ENCODE data around the gene LOXL1. TPM values are rescaled to one million over a fixed set of nuclear protein-coding genes. Genes with fewer than 3 reads are reported as not detected.
"Not testable (repeated sequence)": the region's sequence is repeated elsewhere in the genome, so short reads cannot be mapped to it uniquely, and the experiment has no call there.

LOXL1 gene
- total RNA-seq, 1 experiment from 2014 or later, result 4.9 TPM

DNA sequence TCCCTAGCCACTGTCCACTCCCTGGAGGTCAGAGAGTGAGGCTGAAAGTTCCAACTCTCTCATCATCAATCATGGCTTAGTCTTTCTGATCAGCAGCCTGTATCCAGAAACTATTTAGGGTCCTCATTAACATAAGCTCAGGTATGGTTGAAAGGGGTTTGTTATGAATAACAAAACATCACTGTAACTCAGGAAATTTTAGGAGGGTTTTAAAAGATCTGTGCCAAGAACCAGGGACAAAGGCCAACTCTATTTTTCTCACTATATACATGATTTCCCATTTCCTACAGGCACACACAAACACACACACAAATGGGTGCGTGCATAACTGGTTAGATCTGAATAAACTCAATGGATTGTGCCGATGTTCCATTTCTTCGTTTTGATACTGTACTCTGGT lies 42.2 kb downstream of the LOXL1 start:
- no TSS peak for BruUV-seq (replicated peaks)
- DNase-seq (ENCODE audit: unreplicated experiment), result no peak
- no peak overlapping the region for H3K4me3 Mint-ChIP-seq (ENCODE audit: unreplicated experiment)
- H3K27ac Mint-ChIP-seq (ENCODE audit: low read depth, unreplicated experiment), result no peak overlapping the region
- TF ChIP-seq, protein P1, sequence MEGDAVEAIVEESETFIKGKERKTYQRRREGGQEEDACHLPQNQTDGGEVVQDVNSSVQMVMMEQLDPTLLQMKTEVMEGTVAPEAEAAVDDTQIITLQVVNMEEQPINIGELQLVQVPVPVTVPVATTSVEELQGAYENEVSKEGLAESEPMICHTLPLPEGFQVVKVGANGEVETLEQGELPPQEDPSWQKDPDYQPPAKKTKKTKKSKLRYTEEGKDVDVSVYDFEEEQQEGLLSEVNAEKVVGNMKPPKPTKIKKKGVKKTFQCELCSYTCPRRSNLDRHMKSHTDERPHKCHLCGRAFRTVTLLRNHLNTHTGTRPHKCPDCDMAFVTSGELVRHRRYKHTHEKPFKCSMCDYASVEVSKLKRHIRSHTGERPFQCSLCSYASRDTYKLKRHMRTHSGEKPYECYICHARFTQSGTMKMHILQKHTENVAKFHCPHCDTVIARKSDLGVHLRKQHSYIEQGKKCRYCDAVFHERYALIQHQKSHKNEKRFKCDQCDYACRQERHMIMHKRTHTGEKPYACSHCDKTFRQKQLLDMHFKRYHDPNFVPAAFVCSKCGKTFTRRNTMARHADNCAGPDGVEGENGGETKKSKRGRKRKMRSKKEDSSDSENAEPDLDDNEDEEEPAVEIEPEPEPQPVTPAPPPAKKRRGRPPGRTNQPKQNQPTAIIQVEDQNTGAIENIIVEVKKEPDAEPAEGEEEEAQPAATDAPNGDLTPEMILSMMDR (IDR thresholded peaks at IDR 0.05; ENCODE audit: unreplicated experiment), result no peak
- ChIA-PET CTCF (no interaction called here), POLR2A (interaction anchor here (0.7 kb wide), 1 partner anchor 339 kb away, joined by 4 read pairs; no protein-coding TSS in a partner anchor)
- H3K36me3 Mint-ChIP-seq (ENCODE audit: insufficient read depth, unreplicated experiment), result no peaks in the 10 kb centered on the region
- intact Hi-C loops (cut with micrococcal nuclease), result no loop called here
- no peaks in the 10 kb centered on the region for H3K27me3 Mint-ChIP-seq (ENCODE audit: insufficient read depth, unreplicated experiment)
- H3K9me3 Mint-ChIP-seq (ENCODE audit: unreplicated experiment), result no peaks in the 10 kb centered on the region
- peaks cover 6% of the 10 kb centered on the region for H3K4me1 Mint-ChIP-seq (ENCODE audit: insufficient read depth, unreplicated experiment)

DNA sequence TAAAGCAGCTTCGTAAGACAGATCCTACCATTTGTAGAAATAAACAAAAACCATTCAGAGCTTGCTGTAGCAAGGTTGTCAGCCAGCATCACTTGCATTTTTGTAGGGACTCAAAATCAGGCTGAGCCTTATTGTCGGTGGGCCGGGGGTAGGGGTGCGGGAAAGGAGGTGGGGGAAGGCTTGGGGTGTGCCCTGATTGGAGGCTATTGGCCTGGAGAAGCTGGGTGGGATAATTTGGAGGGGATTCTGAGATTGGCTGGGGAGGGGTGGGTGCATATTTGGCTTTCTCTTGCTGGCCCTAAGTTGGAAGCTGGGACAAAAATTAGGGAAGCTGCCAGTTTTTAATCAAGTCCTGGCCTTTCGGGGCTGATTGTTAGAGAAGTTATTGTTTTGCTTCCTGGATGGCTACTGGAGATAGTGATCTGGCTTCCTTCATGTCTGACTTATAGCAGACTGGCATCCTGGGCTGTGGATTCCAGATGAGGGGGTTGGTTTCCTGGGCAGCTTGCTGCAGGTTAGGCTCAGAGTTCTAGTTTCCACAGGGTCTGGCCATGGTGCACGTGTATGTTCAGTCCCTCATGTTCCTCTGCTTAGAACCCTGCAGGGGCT lies 43.0 kb downstream of the LOXL1 start:
- DNase-seq (ENCODE audit: unreplicated experiment), result no peak
- H3K9me3 Mint-ChIP-seq (ENCODE audit: unreplicated experiment), result no peaks in the 10 kb centered on the region
- intact Hi-C loops (cut with micrococcal nuclease), result no loop called here
- TF ChIP-seq, protein P1 (IDR thresholded peaks at IDR 0.05; ENCODE audit: unreplicated experiment), result no peak
- H3K27ac Mint-ChIP-seq (ENCODE audit: low read depth, unreplicated experiment), result no peak overlapping the region
- ChIA-PET POLR2A (no interaction called here), CTCF (interaction anchor here (1.5 to 1.6 kb wide), 3 partner anchors 23 to 351 kb away, joined by 3 to 11 read pairs (median 5); partner anchors contain the start of gene TBC1D21)
- BruUV-seq (replicated peaks), result no TSS peak
- H3K36me3 Mint-ChIP-seq (ENCODE audit: insufficient read depth, unreplicated experiment), result no peaks in the 10 kb centered on the region
- H3K27me3 Mint-ChIP-seq (ENCODE audit: insufficient read depth, unreplicated experiment), result no peaks in the 10 kb centered on the region
- no peak overlapping the region for H3K4me3 Mint-ChIP-seq (ENCODE audit: unreplicated experiment)
- peaks cover 6% of the 10 kb centered on the region for H3K4me1 Mint-ChIP-seq (ENCODE audit: insufficient read depth, unreplicated experiment)

DNA sequence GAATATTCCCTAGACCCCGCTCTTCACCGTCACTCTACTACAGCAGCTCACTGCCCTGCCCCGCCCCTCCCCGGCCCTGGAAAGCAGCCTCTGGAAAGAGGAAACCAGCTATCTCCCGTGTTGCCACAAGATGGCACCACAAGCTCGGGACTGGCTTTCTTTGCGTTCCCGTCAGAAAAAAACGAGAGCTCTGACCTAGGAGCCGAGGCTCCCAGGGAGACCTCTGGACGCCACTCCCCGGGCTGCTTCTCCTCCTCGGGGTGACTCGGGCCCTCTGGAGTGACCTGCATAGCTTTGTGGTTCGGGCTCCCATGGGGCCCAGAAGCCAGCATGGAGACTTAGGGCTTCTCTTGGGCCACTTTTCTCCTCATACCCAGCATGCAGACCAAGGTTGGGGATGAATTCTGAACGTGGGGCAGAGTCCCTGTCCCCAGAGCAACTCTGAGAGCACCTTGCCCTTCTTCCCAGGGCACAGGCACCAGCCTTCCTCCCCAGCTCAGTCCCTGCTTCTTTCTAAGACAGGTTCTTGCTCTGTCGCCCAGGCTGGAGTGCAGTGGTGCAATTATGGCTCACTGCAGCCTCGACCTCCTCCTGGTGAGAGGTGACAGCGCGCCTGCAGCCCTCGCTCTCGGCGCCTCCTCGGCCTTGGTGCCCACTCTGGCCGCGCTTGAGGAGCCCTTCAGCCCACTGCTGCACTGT lies 46.9 kb downstream of the LOXL1 start:
- peak; percentile 90 for DNase-seq (ENCODE audit: unreplicated experiment)
- H3K4me1 Mint-ChIP-seq (ENCODE audit: insufficient read depth, unreplicated experiment), result peaks cover 12% of the 10 kb centered on the region
- CTCF ChIA-PET, result interaction anchor here (0.6 to 8.4 kb wide), 35 partner anchors 8 to 350 kb away, joined by 3 to 102 read pairs (median 6); partner anchors contain the start of gene PML
- H3K27ac Mint-ChIP-seq (ENCODE audit: low read depth, unreplicated experiment), result no peak overlapping the region
- peaks cover 7% of the 10 kb centered on the region for H3K36me3 Mint-ChIP-seq (ENCODE audit: insufficient read depth, unreplicated experiment)
- no peaks in the 10 kb centered on the region for H3K27me3 Mint-ChIP-seq (ENCODE audit: insufficient read depth, unreplicated experiment)
- intact Hi-C loops (cut with micrococcal nuclease), result loop anchor here (1.0 to 5.0 kb wide), 6 partner anchors 9 to 349 kb away; no protein-coding TSS in a partner anchor
- no TSS peak for BruUV-seq (replicated peaks)
- H3K9me3 Mint-ChIP-seq (ENCODE audit: unreplicated experiment), result no peaks in the 10 kb centered on the region
- POLR2A ChIA-PET, result interaction anchor here (0.6 to 3.0 kb wide), 9 partner anchors 9 to 349 kb away, joined by 3 to 27 read pairs (median 5); partner anchors contain the start of genes PML and STOML1
- no peak overlapping the region for H3K4me3 Mint-ChIP-seq (ENCODE audit: unreplicated experiment)
- TF ChIP-seq, protein P1 (IDR thresholded peaks at IDR 0.05; ENCODE audit: unreplicated experiment), result peak; percentile 89

DNA sequence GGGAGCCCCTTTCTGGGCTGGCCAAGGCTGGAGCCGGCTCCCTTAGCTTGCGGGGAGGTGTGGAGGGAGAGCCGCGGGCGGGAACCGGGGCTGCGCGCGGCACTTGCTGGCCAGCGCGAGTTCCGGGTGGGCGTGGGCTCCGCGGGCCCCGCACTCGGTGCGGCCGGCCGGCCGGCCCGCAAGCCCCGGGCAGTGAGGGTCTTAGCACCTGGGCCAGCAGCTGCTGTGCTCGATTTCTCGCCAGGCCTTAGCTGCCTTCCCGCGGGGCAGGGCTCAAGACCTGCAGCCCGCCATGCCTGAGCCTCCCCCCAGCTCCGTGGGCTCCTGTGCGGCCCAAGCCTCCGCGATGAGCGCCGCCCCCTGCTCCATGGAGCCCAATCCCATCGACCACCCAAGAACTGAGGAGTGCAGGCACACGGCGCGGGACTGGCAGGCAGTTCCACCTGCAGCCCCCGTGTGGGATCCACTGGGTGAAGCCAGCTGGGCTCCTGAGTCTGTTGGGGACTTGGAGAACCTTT lies 47.5 kb downstream of the LOXL1 start:
- POLR2A ChIA-PET, result interaction anchor here (1.0 to 3.0 kb wide), 3 partner anchors 9 to 24 kb away, joined by 3 to 21 read pairs (median 3); no protein-coding TSS in a partner anchor
- not testable (repeated sequence) for DNase-seq (ENCODE audit: unreplicated experiment); H3K36me3 Mint-ChIP-seq (ENCODE audit: insufficient read depth, unreplicated experiment); H3K27me3 Mint-ChIP-seq (ENCODE audit: insufficient read depth, unreplicated experiment); H3K9me3 Mint-ChIP-seq (ENCODE audit: unreplicated experiment); H3K27ac Mint-ChIP-seq (ENCODE audit: low read depth, unreplicated experiment); BruUV-seq (replicated peaks); H3K4me3 Mint-ChIP-seq (ENCODE audit: unreplicated experiment)
- intact Hi-C loops (cut with micrococcal nuclease), result loop anchor here (1.0 to 5.0 kb wide), 6 partner anchors 9 to 349 kb away; no protein-coding TSS in a partner anchor
- CTCF ChIA-PET, result interaction anchor here (0.7 to 8.4 kb wide), 32 partner anchors 8 to 350 kb away, joined by 3 to 102 read pairs (median 6); partner anchors contain the start of gene PML
- peaks cover 12% of the 10 kb centered on the region for H3K4me1 Mint-ChIP-seq (ENCODE audit: insufficient read depth, unreplicated experiment)

DNA sequence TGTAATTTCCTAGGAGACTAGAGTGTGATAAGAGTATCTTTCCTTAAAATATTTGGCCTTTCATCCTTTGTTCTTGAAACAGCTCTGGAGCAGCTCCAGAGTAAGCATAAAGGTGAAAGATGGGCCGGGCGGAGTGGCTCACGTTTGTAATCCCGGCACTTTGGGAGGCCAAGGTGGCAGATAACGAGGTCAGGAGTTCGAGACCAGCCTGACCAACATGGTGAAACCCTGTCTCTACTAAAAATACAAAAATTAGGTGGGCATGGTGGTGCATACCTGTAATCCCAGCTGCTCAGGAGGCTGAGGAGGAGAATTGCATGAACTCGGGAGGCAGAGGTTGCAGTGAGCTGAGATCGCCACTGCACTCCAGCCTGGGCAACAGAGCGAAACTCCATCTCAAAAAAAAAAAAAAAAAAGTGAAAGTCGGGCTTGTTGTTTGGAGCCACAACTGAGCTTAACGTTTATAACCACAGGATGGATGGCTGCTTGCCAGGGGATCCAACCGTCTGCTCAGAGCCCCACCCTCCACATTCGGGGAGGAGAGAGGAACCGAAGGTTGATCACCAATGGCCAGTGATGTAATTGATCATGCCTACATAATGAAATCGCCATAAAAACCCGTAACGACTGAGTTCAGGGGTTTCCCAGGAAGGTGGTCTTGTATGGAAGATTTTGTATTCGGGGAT lies 49.3 kb downstream of the LOXL1 start:
- H3K36me3 Mint-ChIP-seq (ENCODE audit: insufficient read depth, unreplicated experiment); H3K4me3 Mint-ChIP-seq (ENCODE audit: unreplicated experiment); H3K27ac Mint-ChIP-seq (ENCODE audit: low read depth, unreplicated experiment); intact Hi-C loops (cut with micrococcal nuclease); DNase-seq (ENCODE audit: unreplicated experiment); H3K27me3 Mint-ChIP-seq (ENCODE audit: insufficient read depth, unreplicated experiment); H3K9me3 Mint-ChIP-seq (ENCODE audit: unreplicated experiment); BruUV-seq (replicated peaks): not testable (repeated sequence)
- peaks cover 12% of the 10 kb centered on the region for H3K4me1 Mint-ChIP-seq (ENCODE audit: insufficient read depth, unreplicated experiment)
- CTCF ChIA-PET, result interaction anchor here (0.6 to 8.4 kb wide), 10 partner anchors 11 to 367 kb away, joined by 3 to 102 read pairs (median 8); no protein-coding TSS in a partner anchor
- POLR2A ChIA-PET, result interaction anchor here (0.8 to 3.0 kb wide), 2 partner anchors 7 to 61 kb away, joined by 3 to 21 read pairs; no protein-coding TSS in a partner anchor
